Measurements from ENCODE around the gene PRKCH.

DNA sequence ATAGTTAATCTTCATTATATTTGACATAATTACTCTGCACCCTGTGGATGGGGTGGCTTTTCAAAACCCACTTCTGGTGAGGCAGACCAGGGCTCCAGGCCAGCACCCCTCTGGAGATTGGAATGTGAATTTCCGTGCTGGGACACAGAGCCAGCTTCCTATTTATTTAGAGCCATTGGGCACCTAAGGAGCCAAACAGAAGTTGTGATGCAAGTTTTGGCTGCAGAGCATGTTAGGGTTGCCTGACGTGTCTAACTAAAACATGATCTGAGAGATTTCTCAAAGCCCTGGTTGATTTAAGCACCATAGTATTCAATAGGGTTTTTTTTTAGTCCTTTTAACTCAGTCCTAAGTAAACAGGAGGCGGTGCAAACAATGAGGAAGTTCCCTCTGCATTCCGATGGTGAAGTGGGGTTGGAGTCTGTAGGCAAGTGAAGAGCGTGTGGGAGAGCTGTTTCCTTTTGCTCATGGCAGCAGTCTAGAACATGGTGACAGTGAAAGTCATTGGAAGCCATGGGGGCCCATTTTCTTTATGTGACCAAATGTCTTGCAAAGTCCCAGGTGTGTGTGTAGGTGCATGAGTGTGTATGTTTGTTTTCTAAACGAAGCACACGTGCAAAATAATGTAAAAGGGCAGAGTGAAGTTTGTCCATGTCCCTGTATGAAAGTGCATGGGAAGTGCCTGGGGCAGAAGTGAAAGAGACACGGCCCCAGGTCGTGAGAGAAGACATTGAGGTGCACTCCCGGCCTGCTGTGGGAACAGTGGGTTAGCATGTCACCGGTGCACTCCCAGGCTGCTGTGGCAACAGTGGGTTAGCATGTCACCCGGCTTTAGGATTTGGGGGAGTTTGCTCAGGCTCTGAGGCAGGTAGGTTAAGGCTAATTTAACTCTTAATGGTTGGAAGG is 117.7 kb downstream of the PRKCH start:
- no peak for TF ChIP-seq POLR2A (IDR thresholded peaks at IDR 0.05)
- TF ChIP-seq POLR2AphosphoS5 (IDR thresholded peaks at IDR 0.05): peak in 2 of 3 donors; percentile 61 to 64

All from breast epithelium (tissue), 3 donors.